ENCODE data around the gene DNAH3.

DNAH3 gene

DNA sequence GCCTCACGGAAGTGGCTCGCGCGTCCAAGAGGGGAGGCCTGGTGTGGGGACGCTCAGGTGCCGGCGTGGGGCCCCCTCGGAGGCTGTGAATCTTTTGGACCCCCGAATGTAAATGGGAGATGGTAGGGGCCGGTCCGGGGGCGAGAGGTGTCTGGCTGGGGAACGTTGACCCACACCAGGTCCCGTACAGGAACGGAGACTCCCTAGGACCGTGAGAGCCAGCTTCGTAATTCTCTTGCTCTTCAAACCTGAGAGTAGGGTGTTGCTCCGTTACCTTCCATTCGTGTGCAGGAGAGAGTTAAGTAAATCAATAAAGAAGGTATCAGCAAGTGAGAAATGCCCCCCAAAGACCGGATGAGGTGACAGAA, 249.6 kb downstream of the DNAH3 start:
- DNase-seq, result no peak

DNA sequence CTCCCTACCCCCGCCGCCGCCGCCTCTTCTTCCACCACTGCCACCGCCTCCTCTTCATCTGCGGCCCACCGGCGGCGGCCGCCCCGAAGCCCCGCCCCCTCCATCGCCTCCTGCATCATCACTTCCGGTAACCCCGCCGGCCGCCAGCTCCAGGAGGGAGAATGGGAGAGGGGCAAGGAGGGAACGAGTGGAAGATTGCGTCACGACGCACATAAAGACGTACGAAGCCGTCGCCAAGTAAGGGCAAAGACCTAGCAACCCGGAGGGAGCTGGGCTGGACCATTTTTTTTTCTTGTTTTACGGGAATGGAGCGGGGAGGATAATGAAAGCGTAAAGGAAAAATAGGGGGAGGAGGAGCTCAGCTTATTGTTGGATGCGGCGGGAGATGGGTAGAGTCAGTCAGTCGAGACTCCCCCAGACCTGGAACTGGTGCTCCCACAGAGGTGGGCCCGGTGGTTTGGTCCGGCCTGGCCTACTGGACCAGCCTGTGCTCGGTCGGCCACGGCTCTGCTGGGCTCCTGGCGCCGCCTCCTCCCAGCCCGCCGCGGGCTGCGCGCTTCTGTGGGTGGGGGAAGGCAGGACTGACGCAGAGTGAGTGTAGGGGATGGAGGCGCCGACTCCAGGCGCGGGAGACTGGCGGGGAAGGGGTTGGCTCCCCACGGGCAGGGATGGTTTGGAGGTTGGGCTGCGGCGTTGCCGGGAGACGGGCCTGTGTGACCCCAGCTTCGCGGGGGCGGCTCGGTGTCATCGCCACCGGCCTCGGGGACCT, 250.2 kb downstream of the DNAH3 start, which contains the start of the genes DCUN1D3 and LYRM1:
Gene DCUN1D3, minus strand, starts transcription at position 60 of the 769 bp plus-strand sequence. CDS start 37,820 bp downstream, outside the sequence.
Gene LYRM1, plus strand, starts transcription at position 473 of the 769 bp plus-strand sequence. CDS start 14,785 bp downstream, outside the sequence.
- peak; percentile 86 for DNase-seq

DNA sequence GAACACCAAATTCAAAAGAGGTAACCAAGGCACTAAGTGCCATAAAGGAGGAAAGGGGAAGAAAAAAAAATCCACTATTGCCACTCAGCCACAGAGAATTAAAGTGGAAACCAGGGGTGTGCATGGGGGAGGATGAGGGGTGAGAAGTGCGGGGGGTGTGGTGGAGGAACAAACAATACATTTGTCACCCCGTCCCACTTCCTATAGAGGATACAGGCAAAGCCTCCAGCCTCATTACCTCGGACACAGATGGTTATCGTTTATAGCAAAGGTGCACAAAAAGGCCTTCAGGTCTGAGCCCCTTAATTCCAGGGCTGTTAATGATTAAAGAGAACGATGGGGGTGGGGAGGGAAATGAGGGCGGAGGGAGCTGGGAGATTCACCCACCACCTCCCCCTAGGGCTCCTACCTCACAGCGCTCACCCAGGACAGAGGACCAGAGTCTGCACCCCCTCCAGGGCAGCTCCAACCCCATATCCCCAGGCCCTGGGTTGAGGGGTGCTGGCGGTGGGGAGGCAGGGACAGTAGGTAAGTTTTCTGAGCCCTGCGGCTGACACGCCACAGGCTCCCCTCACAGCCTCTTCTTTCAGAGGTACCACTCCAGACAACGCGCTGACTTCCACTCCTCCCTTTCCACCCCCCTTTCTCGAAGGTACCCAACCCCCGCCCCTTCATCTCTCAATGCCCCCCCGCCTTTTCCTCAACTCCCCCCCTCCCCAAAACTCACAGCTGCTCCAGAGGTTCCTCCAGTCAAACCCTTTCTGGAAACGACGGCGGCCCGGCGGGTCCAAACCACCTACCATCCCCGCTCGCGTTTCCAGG, 251.0 kb downstream of the DNAH3 start:
- no peak for DNase-seq

DNA sequence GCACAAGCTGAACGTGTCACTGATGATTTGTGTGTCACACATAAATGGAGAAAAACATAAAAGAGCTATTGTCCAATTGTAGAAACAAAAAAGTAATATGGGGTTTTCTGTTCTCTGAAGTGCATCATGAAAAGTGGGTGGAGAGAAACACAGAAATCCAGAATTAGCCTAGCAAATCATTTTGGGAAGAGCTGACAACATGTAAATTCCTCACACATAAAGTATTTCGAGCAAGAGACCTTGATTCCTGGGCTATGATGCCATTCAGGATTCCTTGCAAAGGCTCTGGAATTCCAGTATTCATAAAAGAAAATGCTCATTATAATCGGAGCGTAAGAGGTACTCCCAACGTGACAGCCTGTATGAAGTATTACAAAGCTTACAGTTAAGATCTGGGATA, 251.6 kb downstream of the DNAH3 start:
- DNase-seq, result no peak

DNA sequence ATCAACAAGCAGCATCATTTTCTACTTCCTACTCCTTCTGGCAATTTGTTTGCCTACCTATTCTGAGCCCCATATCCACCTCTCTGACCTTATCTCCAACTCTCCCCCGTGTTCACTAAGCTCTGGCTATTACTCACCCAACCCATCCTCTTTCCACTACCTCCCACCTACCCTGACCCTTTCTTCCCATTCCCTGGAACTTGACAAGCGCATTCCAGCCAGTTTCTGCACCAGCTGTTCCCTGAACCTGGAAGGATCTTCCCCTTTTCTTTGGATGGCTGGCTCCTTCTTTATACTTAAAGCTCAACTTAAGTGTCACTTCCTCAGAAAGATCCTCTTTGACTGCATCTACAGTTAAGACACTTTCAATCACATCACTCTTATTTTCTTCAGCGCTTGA, 252.7 kb downstream of the DNAH3 start:
- DNase-seq, result no peak

DNA sequence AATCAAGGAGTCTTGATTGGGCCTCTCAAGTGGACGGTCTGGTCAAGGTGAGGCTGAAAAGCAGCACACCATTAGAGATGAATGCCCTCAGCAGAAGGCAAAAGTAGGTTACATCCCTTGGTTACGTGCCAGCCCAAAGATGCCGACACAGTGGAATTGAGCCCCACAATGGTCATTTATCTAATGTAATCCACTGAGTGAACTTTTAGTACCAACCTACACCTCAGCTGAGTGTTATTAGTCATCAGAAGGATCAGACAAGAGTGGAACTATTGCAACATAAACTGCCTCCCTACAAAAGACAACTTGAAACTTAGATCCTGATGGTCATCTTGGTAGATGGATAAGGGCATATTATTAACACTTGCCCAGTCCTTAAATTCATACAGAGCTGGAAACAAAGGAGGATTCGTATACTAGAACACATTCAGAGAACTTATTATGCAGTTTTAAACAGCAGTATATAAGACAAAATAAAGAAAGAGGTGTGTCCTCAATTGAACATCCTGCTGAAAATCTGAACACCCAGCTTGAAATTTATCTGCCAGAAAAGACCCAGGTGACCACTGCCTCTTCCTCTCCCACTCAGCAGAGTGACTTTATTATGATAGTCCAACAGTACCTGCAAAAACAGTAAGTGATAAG, 253.3 kb downstream of the DNAH3 start:
- no peak for DNase-seq

DNA sequence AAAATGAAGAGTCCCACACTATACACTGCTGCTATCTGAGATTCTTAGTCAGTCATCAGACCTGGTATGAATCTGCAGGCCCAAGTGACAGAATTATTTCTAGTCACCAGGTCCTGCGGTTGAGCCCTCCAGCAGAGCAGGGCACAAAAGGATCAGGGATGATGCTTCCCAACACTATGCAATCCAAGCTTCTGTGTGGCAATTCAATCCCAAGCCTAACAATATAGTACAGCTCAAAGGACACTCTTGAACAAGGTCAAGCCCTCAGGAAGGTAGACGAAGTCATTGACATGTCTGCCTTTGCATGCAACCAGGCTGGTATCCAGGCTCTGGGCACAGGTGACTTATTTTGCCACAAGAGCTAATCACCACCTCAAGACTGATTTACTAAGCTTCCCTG, 256.3 kb downstream of the DNAH3 start:
- DNase-seq, result no peak

DNA sequence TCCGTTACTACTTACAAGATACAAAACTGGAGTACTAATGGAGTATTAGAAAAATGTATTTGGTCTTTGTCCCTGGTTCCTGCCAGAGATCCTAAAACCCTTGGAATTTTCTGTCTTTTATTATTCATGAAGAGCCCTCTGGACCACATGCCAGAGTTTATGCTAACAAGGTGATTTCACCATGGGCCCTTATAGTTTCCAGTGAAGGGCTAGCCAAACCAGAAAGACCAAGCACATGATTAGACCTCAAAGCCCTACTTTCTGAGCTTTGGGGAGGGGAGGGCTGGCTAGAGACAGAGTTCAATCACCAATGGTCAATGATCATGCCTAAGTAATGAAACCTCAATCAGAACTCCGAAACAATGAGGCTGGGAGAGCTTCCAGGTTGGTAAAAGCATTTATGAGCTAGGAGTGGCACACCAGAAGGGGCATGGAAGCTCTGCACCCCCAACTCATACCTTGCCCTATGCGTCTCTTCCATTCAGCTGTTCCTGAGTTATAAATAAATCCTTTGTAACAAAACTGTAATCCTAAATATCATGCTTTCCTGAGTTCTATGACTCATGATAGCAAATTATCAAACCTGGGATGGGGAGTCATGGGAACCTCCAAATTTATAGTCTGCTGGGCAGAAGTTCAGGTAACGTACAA, 260.9 kb downstream of the DNAH3 start:
- no peak for DNase-seq

DNA sequence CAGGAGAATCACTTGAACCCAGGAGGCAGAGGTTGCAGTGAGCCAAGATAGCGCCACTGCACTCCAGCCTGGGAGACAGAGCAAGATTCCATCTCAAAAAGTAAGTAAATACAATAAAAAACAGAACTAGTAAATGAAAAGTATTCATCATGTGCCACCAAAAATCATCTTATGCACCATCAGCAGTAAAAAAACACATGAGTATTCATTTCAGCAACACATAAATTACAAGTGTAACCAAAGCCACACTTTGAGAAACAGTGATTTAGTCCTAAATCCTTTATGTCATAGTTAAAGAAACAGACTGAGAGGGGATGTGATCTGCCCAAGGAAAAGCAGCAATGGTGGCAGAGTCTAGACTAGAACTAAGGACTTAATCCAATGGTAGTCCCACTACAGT, 263.4 kb downstream of the DNAH3 start:
- DNase-seq, result no peak

DNA sequence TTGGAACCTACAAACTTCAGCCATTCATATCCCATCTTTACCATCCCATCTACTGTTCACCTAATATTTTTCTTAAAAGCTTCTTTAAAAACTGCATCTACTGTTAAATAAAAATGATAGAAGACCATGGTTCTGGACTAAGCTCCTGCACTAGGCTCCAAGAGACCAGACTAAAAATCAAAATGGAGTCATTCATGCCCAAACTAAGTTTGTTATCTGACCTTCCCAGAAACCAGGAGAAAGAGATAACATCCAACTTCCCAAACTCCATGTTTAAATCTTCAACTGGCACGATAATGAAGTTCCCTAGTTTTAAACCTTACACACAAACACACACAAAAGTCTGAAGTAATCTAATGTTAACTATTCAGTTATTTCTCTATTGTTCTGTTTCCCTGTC, 264.3 kb downstream of the DNAH3 start:
- no peak for DNase-seq

DNA sequence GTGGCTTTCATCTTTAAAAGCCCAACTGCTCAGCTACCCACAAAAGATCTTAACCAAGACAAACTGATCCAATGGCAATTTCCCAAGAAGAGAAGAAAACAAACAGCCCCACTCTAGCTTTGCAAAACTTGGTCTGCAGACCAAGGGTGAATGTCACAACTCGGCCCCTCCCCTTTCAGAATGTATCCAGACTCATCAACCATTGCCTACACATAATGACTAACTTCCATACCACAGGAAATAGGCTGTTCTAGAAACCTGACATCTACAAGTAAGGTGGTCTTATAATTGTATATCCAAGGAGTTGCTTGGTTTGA, 266.4 kb downstream of the DNAH3 start:
- no peak for DNase-seq

DNA sequence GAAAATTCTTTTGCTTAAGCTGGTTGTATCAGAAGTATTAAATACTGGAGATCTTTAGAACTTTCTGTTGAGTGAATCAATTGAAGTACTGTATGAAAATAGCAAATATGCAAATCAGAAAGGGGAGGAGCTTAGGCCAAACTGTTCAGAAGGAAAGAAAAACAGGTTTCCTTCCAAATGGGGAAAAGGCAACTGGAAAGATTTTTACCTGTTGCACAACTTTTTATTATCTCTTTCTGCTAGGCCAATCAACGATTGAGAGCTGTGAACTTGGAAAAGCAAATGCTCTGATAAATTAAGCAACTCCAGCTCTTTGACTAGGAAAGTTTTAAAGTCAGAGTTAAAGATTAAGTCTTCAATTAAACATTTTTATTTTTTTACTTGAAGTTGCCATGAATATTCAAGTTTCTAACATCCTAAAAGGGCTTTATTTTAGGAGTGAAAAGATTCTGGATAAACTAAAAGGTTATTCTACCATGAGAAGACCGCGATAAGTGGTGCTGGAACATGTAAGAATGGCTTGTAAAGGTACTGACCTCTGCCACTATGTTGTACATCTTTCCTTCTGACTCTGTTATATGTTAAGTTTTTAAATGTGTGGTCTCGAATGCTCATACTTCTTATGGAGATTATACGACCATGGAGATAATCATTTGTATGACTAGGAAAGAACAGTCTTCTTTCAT, 266.9 kb downstream of the DNAH3 start:
- no peak for DNase-seq

Data from activated T-cell treated with anti-CD3 and anti-CD28 coated beads, Interleukin-2, amount 50 U/mL, for 1 hour (primary cell).